Activated CD4-positive, CD25-positive, alpha-beta regulatory T cell treated with anti-CD3 and anti-CD28 coated beads, Interleukin-2, amount 50 U/mL, for 72 hours (primary cell): Measurements from ENCODE around the gene SLC38A7.
A peak's percentile ranks its signal among the peaks of the same experiment; 100 is the strongest.

Experiments
- DNase-seq: peaks from one replicate; pipeline ENCODE4 v3.0.0; 2021

SLC38A7 gene

GRCh38 chr16:58634265-58634802 is 50.2 kb downstream of the SLC38A7 start:
- DNase-seq: no peak

DNA sequence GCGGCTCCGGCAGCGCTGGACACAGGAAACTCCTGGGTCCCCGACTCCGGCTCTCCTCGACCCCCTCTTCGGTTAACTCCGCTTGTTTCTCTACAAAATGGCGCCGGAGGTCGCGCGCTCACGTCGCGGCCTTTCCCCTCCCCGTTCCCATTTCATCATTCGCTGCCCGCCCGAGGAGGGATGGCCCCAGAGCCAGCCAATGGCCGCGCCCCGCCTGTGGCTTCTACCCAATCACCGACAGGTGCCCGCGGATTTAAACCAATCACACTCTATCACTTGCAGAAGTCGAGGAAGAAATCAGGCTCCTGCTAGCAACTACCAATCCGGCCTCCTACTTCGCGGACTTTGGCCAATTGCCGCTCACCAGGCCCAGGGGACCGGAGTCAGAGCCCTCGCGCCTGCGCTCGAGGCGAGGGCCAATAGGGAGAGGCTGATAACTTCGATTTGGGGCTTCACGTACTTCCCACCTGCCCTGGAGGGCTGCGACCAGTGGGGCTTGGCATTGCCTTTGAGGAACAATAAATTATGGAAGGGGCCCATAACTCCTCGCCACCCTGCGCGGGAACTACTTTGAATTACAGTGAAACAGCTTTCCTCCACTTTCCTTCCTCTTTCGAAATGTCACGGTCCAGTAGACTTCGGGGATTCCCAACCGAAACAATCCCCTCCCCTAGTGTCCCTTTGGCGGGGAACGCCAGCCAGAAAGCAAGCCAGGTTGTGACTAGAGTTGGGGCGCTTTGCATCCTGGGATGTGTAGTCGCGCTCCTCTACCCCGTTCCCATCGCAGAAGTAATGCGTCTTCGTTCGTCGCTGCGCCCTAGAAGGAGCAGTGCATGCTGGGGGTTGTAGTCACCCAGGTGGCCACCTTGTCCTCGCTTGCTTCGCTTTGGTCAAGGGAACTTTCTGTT is 54.6 kb downstream of the SLC38A7 start, which contains the start of gene CNOT1:
CNOT1 (minus strand) TSS at position 94 of the 908 bp plus-strand sequence. CDS start 30,489 bp downstream, outside the sequence.
- peak; percentile 96 for DNase-seq

DNA sequence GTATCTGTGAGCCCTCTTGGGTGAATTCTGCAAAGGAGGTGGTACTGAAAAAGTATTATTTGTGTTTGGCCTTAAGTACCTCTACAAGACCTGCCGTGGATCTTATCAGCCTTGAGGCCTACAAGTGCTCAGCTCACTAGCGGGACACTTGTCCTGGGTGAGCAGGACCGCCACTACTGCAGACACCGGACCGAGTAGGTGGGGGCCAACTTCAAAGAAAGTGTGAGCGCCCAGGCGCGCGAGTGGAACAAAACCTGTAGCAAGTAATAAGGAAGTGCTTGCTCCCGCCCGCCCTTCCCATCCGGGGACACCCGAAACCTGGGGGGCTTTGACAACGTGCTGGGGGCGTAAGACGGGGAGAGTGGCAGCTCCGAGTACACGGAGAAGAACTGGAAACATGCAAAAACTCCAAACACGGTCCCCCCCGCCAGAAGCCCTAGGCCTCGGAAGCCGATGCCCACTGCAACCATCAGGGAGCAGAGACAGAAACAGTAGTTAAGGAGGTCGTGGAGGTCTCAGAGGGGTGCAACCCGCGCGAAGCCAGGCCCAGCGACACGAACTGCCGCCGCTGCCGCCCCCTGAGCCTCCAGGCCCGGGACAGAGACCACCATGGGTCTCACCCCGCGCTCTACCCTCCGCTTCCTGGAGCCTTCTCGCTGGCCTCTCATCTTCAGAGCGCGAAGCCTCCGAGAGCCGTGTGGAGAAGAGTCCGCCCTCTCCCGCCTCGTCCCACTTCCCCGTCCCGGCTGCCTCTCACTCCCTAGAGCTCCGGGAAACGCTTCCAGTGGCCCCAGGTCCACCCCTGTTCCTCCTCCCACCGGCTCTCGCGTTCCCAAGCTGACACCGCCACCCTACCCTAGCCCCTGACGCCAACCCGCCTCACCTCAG is 55.5 kb downstream of the SLC38A7 start:
- DNase-seq: peak; percentile 57

GRCh38 chr16:58624209-58624608 is 60.4 kb downstream of the SLC38A7 start:
- DNase-seq: no peak

- DNase-seq: no peak
These were observed 64.2 kb downstream of the SLC38A7 start for GRCh38 chr16:58620396-58620795.

GRCh38 chr16:58615280-58615679 is 69.3 kb downstream of the SLC38A7 start:
- DNase-seq: no peak
